Hematopoietic multipotent progenitor cell treated with erythropoietin and hydrocortisone succinate and interleukin-3 and kit ligand, for 15 days (in vitro differentiated cells): ENCODE measurements around the gene ZXDC.
A peak's percentile ranks its signal among the peaks of the same experiment; 100 is the strongest.

Source experiments
- DNase-seq: peaks from one replicate; pipeline ENCODE4 v3.0.0-alpha.2; 2015; ENCODE audit warnings: low spot score

Gene ZXDC, protein sequence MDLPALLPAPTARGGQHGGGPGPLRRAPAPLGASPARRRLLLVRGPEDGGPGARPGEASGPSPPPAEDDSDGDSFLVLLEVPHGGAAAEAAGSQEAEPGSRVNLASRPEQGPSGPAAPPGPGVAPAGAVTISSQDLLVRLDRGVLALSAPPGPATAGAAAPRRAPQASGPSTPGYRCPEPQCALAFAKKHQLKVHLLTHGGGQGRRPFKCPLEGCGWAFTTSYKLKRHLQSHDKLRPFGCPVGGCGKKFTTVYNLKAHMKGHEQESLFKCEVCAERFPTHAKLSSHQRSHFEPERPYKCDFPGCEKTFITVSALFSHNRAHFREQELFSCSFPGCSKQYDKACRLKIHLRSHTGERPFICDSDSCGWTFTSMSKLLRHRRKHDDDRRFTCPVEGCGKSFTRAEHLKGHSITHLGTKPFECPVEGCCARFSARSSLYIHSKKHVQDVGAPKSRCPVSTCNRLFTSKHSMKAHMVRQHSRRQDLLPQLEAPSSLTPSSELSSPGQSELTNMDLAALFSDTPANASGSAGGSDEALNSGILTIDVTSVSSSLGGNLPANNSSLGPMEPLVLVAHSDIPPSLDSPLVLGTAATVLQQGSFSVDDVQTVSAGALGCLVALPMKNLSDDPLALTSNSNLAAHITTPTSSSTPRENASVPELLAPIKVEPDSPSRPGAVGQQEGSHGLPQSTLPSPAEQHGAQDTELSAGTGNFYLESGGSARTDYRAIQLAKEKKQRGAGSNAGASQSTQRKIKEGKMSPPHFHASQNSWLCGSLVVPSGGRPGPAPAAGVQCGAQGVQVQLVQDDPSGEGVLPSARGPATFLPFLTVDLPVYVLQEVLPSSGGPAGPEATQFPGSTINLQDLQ

DNA sequence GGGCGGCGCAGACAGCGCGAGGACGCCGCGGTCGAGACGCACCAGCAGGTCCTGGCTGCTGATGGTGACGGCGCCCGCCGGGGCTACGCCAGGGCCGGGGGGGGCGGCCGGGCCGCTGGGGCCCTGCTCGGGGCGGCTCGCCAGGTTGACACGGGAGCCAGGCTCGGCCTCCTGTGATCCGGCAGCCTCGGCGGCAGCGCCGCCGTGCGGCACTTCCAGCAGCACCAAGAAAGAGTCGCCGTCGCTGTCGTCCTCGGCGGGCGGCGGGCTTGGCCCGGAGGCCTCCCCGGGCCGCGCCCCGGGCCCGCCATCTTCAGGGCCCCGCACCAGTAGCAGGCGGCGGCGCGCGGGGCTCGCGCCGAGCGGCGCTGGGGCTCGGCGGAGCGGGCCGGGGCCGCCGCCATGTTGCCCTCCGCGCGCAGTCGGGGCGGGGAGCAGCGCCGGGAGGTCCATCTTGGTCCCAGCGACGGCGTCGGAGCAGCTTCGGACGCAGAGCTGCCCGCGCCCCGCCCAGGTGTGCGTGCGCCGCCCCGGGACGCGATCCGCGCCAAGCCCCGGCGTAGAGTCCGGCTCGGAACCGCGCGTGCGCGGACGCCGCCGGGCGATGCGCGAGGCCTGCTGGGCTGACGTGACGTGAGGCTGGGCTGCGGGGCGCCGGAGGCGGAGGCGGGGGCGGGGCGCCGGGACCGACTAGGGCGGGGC, at the start of gene ZXDC:
TSS of gene ZXDC (minus strand) at position 479 of the 702 bp plus-strand sequence. CDS start at position 453, 26 bp downstream.
- peak; percentile 94 for DNase-seq

DNA sequence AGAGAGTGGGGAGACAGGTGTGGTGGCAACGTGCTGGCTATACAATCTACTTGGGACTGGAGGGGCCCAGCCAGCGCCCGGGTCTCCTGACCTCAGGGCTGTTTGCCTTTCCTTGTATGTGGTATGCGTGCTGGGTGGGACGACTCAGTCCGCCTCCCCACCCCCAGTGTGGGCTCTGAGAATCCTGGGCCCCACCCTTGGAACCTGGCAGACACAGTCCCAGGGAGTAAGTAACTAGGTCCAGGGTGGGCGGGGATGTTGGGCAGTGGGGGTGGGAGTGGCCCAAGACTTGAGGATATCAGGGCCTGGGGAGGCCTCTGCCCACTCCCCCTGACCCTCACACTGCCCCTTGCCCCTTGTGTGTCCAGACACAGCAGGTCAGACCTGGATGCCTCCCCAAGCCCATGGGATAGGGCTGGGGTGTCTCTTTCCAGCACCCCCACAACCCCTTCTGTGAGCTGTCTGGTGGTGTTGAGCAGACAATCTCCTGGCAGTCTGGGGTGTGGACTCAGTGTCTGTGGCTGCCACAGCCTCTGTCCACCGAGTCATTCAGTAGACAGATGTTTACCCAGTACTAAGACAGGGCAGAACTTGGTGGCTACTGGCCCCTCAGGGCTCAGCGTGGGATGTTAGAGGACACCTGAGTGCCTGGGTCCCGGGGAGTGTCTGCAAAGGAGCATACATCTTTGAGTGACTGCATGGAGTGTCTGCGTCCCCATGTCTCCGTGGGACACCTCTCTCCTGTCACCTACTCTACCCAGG, 49.6 kb upstream of the ZXDC start:
- DNase-seq = no peak

DNA sequence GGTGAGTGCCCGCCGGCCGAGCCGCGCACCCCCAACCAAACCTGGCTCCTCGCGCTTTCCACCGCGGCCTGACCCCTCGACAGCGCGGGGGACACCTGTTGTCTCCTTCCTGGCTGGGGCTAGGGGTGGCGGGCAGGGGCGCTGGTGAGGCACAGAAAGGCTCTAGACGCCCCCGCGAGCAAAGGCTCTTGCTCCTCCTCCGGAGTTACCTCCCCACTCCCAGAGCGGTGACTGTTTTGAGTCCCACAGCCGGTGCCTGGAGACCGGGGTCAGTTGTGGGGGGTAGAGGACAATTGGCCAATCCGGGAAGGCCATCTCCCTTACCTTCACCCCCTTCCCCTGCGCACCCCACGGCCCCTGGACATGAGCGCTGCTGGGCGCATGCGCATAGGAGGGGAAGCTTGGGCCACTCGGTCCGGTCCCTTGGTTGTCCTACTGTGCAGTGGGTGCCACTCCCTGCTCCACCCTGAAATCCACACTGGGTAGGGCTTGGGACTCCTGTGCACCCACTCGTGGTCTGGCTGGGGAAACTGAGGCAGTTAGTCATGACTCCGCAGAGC, 48.8 kb upstream of the ZXDC start:
- no peak for DNase-seq

DNA sequence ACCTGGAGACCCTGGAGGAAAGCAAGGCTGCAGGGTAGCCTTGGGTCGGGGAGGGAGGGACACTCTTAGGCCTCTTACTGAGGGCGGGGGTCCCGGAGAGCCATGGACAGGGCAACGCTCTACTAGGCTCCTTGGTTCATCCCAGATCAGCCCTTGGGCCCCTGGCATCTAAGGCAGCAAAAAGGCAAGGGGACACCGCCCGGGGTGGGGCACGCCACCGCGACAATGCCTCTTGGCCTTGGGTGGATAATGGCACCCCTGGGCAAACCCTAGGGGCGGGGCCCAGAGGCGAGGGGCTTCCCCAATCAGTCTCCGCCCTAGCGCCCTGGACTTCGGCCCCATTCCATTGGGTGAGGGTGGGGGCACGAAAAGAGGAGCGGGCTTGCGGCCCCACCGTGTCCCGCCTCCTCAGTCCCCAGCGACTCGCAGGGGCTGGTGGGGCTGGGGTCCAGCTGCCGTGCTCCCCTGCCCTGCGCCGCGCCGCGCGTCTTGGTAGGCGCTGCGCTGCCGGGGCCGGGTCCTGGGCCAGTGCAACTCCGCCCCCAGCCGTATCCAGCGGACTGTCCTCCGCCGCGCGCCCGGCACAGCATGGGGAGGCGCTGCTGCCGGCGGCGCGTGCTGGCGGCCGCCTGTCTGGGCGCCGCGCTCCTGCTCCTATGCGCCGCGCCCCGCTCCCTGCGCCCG, 48.2 kb upstream of the ZXDC start, which contains the start of gene CHST13:
TSS of gene CHST13 (plus strand) at position 411 of the 684 bp plus-strand sequence. CDS start at position 589, 178 bp downstream.
- no peak for DNase-seq

DNA sequence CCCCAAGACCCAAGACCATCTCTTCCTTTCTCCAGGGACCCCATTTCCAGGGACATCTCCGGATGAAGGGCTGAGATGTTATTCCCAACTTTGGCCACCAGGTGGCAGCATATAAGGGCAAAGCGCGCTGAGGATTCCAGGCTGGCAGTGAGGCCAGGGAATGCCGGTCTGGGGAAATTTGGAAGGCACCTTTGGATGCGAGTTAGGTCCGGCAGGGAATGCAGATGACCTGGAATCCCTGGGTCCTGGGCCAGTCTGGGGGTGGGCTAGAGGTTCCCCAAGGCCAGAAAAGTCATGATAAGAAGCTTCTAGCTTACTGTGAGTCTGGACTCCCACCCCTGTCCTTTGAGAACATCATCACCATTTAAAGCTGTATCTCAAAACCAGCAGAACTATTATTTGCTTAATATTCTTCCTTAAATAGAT, 46.7 kb upstream of the ZXDC start:
- peak; percentile 55 for DNase-seq

DNA sequence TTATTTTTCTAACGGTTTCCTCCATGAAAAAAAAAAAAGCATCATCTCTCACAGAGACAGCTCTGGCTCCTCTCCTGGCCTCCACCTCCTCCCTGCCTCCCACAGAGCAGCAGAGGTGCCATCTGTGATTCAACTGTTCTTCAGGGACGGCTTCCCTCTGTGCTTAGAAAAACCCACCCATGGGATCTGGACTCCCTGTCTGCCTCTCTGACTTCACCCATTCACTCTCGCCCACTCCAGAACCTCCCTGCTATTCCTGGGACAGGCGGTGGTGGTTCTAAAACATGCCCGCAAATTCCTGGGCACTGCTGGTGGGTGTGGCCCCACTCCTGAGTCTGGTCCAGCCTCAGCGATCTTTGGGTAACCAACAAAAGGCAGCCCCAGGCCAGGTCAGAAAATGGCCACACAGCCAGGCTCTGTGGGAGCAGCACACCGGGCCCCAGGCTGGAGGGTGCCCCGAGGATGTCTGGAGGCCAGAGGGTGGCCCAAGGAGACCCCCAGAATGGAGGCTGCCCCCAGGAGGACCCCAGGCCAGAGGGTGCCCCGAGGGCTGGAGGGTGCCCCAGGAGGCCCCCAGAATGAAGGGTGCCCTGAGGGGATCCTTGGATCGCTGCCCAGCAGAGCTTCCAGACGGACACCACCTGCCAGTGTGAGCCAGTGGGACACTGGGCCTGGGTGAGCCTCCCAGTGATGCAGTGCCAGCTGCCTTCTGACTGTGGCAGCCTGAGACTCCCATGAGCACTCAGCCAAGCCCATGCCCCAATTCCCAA, 45.6 kb upstream of the ZXDC start:
- DNase-seq = no peak

DNA sequence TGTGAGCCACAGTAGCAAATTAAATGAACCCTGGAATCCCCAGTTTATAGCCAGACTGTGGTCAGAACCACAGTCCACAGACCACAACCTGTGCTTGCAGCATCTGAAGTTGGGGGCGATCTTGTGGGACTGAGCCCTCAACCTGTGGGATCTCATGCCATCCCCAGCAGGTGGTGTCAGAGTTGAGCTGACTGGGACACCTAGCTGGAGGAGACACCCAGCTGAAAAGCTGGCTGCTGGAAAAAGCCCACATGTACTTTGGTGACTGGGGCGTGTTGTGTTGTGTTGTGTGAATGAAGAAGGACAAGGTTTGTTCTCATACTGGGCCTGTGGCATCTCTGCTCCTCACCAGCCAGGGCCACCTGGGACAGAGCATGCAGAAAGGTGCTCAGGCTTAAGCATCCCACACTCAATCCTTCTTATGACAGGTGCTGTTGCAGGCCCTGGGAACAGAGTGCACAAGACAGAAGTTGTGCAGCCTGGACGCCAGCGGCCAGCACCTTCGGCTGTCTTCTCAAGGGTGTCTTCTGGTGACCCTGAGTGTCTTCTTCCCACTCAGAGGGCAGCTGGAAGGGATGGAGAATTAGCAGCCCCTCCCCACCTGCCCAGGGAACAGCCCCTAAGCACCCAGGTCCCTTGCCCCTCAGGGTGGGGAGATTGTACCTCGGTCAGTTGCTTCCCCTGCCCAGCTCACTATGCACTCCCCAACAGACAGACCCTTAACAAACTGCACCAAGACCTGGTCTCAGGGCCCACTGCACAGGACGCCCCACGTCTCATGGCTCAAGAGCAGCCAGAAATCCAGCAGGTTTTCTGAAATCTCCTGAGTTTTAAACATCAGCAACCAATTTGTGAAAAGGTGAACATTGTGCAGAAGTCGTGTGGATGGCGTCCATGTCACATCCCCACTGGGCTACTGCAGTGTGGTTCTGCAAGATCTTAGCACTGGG, 44.1 kb upstream of the ZXDC start:
- no peak for DNase-seq

DNA sequence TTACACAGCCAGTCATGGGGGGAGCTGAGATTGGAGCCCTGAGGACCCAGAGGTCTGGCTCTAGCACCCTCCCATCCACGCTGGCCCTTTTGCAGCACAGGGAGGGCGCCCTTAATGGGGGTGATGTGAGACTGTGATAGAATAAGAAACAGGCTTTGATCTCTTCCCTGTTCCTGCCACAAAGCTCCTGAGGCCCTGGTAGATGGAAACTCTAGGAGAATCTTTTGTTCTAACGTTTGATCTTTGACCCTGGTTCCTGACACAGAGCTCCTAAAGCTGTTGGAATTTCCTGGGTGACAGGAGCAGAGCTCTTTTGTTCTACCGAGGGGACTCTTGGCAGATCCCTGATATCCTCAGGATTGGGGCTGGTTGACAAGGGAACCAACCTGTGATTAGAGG, 43.1 kb upstream of the ZXDC start:
- DNase-seq = no peak

DNA sequence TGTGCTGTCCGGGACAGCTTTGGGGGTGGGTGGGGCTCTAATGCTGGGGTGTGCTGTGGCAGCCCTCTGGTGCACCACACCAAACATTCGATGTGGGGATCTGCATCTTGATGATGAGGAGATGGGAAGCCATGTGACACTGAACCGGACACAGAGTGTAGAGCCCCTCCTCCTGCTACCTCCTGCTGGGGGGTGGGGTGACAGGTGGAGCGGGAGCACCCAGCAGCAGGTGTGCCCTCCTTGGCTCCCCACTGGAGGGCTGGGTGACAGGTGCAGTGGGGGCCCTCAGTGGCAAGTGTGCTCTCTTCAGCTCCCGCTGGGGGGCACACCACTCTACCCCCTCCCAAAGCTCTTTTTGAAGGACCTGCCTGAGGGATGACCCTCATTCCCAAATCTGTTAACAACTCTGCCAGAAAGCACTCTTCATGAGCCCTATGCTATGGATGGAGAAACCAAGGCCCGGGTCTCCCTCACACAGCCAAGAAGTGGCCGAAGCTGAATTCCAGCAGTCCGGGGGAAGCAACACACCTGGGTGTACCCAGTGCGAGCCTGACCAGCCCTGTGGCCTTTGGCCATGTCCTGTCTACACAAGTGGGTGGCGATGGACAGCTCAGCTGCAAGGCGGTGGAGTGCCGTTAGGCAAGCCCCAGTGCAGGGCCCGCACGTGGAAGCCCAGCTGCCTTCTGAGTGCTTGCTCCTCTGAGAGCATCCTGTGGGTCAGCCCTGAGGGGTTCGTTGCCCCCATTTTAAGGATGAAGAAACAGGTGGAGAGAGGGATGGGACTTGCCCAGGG, 42.5 kb upstream of the ZXDC start:
- no peak for DNase-seq

DNA sequence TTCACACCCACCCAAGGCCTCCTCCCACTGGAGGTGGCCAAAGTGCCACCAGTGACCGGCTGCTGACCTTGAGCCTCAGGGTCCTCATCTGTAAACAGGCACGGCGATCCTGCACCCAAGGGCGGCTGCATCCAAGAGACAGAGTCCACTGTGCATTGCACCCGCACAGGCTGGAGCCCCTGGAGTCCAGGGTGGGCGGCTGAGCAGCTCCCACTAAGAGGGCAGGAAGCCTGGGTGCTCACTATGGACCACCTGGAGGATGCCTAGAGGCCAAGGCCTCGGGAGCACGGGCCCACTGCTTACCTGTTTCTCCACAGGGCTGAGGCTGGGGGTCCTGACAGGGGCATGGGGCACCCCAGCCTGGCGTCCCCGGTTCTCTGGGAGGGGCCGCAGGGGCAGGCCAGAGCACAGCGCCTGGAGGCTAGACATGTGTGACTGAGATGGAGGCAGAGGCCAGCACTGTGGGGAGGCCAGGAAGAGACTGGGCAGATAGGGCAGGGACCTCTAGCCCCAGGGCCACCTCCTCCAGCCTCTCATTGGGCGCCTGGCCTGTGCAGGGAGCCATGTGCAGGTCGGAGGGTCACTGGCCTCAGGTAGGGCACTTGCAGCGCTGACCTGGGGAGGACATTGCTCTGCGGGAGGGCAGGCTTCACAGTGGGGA, 41.7 kb upstream of the ZXDC start, which contains the start of gene UROC1:
TSS of gene UROC1 (minus strand) at position 483 of the 661 bp plus-strand sequence. CDS start at position 429, 54 bp downstream.
- DNase-seq = no peak

DNA sequence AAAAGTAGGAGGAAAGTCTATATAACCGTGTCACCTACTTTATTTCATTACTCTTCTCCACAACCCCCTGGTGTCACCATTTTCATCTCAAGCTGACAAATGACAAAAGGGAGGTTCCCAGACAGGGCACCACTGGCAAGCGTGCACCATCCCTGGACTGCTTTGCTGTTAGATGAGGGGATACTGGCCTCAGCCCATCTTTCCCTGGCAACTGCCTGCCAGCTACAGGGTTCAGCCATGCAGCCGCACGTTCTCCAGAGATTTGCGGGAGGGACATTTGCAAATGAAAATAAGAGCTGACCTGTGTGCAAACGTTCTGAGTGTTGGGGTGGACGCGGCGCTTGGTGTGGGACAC, 41.2 kb upstream of the ZXDC start:
- no peak for DNase-seq

DNA sequence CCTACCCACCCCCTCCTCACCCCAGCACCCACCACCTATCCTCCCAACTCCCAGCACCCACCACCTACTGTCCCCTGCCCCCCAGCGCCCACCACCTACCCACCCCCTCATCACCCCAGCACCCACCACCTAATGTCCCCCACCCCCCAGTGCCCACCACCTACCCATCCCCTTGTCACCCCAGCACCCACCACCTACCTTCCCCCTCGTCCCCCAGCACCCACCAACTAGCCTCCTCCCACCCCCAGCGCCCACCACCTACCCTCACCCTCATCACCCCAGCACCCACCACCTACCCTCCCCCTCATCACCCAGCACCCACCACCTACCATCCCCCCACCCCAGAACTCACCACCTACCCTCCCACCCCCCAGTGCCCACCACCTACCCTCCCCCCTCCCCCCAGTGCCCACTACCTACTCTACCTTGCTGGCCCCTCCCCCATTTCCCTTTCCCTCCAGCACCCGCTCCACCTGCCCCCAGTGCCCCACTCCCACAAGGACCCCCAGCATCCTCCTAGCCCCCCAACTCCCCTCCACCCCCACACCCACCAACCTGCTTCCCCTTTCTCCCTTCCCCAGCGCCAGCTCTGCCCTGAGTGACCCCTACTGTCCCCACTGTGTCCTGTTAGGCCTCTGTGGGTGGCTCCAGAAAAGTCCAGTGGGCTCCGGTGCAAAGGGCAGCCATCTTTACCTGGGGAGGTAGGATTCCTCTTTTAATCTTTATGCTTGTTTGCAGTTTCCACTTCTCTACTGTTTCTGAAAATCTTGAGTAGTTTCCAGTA, 40.7 kb upstream of the ZXDC start:
- DNase-seq = no peak

DNA sequence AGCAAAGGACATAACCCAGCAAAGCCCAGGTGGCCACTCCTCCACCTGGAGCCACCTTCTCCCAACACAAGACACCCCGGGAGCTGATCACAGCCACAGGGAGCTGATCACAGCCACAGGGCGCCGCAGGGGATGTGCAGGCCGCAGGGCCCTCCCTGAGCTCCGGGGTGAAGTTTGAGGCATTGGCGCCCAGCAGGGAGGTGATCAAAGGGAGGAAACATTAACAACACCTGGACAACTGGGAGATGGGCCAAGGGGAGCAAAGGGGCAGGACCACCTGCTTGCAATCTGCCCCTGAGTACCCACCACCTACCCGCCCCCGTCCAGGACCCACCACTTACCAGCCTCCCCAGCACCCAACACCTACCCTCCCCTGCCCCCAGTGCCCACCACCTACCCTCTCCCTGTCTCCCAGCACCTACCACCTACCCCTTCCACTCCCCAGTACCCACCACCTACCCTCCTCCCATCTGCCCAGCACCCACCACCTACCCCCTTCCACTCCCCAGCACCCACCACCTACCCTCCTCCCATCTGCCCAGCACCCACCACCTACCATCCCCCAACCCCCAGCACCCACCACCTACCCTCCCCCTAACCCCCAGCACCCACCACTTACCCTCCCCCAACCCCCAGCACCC, 39.5 kb upstream of the ZXDC start:
- no peak for DNase-seq

DNA sequence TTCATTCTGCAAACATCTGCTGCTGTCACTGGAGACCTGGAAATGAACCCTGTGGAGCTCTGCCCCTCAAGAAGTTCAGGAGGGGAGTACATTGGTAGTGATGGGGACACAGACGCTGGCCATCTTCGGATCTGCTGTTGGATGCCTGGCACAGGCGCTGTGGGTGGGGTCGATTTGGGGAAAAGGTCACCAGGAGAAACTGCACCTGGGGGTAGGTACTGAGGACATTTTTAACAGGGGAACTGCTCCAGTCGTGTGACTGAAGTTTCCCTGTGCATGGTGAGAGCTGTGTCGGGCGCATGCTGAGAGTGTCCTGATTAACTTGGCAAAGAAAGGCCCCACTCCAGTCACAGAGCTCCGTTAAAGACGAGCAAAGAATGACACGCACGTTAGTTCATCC, 38.5 kb upstream of the ZXDC start:
- DNase-seq = no peak

DNA sequence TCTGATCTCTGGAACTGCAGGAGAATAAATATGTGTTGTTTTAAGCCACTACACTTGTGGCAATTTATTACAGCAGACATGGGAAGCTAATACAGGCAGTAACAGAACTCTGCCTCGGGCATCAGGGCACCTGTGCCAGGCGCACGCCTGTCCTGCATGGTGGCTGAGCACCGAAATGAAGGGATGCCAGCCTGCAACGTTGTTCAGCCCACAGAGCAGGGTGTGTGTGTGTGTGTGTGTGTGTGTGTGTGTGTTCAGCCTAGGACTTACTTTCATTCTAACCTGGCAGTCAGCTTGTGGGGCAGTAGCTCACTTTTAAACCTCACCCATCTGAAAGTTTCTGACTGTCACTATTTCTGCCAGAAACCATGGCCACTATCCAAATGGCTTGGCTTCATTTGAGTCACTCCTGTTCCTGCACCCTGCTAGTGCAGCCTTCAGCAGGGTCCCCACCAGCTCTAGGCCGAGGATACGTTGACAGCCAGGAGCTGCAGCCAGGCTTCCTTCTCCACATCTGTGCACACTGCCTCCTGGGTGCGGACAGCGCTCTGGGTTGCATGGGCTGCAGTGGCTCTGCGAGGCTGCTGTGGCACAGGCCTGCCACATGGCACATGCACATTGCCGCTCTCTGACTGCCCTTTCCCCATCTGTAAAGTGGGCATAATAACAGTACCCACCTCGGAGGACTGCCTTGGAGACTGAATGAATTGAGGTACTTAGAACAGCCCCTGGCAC, 37.4 kb upstream of the ZXDC start:
- no peak for DNase-seq
